WERI-Rb-1 (cell line): ENCODE measurements around the gene PPP6R1.

Source experiments
- DNase-seq: peaks from one replicate; pipeline ENCODE4 v3.0.0-alpha.2; 2020
- H3K27ac ChIP-seq: fragments of 250-450 bp; sonication (Bioruptor Pico); 2 replicates; pipeline ENCODE4 v1.5.1; 2020; ENCODE audit warnings: mild to moderate bottlenecking, moderate library complexity
- H3K27me3 ChIP-seq: fragments of 250-450 bp; sonication (Bioruptor Pico); 2 replicates; pipeline ENCODE4 v1.5.1; 2021; ENCODE audit warnings: mild to moderate bottlenecking, low read depth, moderate library complexity; ENCODE audit not compliant: insufficient read depth, severe bottlenecking
- H3K36me3 ChIP-seq: fragments of 250-450 bp; sonication (Bioruptor Pico); 2 replicates; pipeline ENCODE4 v1.5.1; 2020; ENCODE audit warnings: mild to moderate bottlenecking, moderate library complexity
- H3K4me3 ChIP-seq: 2 replicates; pipeline ENCODE4 v1.5.1; 2011; ENCODE audit warnings: low read depth, mild to moderate bottlenecking, control low read depth, low read length
- H3K9me3 ChIP-seq: fragments of 250-450 bp; sonication (Bioruptor Pico); 2 replicates; pipeline ENCODE4 v1.5.1; 2021; ENCODE audit warnings: mild to moderate bottlenecking, moderate library complexity; ENCODE audit not compliant: severe bottlenecking
- TF ChIP-seq, protein P1 (sequence below): IDR thresholded peaks from 2 replicates; pipeline ENCODE4 v1.5.1; 2011; ENCODE audit warnings: low read depth, mild to moderate bottlenecking, control low read depth, inconsistent platforms, low read length

Gene PPP6R1

DNA sequence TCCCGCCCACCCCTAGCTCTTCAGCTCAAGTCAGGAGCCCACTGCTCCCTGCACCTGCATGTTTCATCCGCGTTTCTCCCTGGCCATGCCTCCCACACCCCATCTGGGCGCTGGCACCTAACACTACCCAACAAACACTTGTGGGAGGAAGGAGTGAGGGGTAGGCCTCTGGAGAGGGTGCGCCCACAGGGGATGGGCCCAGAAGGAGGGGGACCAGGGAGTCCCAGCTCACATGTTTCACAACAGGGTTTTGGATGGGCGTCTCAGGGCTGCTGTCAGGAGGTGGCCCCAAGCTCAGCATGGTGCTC lies 18.1 kb downstream of the PPP6R1 start:
- Histone ChIP-seq H3K9me3 (no peaks in the 10 kb centered on the region), H3K4me3 (no peak overlapping the region), H3K27me3 (no peaks in the 10 kb centered on the region), H3K27ac (no peak overlapping the region), H3K36me3 (peaks cover 85% of the 10 kb centered on the region)
- TF ChIP-seq, protein P1, sequence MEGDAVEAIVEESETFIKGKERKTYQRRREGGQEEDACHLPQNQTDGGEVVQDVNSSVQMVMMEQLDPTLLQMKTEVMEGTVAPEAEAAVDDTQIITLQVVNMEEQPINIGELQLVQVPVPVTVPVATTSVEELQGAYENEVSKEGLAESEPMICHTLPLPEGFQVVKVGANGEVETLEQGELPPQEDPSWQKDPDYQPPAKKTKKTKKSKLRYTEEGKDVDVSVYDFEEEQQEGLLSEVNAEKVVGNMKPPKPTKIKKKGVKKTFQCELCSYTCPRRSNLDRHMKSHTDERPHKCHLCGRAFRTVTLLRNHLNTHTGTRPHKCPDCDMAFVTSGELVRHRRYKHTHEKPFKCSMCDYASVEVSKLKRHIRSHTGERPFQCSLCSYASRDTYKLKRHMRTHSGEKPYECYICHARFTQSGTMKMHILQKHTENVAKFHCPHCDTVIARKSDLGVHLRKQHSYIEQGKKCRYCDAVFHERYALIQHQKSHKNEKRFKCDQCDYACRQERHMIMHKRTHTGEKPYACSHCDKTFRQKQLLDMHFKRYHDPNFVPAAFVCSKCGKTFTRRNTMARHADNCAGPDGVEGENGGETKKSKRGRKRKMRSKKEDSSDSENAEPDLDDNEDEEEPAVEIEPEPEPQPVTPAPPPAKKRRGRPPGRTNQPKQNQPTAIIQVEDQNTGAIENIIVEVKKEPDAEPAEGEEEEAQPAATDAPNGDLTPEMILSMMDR: no peak
- DNase-seq: no peak

- no peaks in the 10 kb centered on the region for H3K9me3 ChIP-seq
- TF ChIP-seq, protein P1: no peak
- H3K27me3 ChIP-seq: no peaks in the 10 kb centered on the region
- no peak overlapping the region for H3K27ac ChIP-seq
- no peak overlapping the region for H3K4me3 ChIP-seq
- peaks cover 79% of the 10 kb centered on the region for H3K36me3 ChIP-seq
- DNase-seq: no peak
These were observed 19.8 kb downstream of the PPP6R1 start for GRCh38 chr19:55239004-55239403.

DNA sequence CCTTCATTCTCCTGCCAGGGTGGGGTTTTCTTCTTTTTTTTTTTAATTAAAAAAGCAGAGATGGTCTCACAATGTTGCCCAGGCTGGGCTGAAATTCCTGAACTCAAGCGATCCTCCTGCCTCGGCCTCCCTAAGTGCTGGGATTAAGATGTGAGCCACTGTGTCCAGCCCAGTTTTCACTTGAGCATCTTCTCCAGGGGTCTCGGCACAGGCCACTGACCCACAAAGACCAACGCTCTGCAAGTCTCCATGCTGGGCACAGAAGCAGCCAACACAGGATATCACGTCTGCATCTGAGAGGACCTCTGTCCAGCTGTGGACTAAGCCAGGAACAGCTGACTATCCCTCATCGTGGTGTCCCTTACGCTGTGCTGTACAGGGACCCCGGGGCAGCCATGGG lies 20.8 kb downstream of the PPP6R1 start:
- no peaks in the 10 kb centered on the region for H3K9me3 ChIP-seq
- DNase-seq: no peak
- H3K27me3 ChIP-seq: no peaks in the 10 kb centered on the region
- TF ChIP-seq, protein P1: no peak
- H3K36me3 ChIP-seq: peaks cover 79% of the 10 kb centered on the region
- no peak overlapping the region for H3K4me3 ChIP-seq
- H3K27ac ChIP-seq: no peak overlapping the region

DNA sequence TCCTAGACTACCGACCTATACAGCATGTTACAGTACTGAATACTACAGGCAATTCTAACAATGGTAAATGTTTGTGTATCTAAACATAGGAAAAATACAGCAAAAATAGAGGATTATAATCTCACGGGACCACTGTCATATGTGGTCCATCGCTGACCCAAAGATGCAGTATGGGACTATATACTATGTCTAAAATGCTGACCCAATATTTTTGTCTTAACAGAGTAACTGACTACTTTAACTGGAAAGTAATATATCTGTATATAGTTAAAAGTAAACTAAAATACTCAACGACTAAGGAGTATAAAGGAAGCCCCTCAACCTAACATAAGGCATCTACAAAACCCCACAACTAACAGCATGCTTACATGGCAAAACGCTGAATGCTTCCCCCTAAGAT lies 25.8 kb downstream of the PPP6R1 start:
- Histone ChIP-seq H3K4me3 (no peak overlapping the region), H3K9me3 (no peaks in the 10 kb centered on the region), H3K27me3 (no peaks in the 10 kb centered on the region), H3K36me3 (peaks cover 65% of the 10 kb centered on the region), H3K27ac (no peak overlapping the region)
- TF ChIP-seq, protein P1: no peak
- DNase-seq: no peak

DNA sequence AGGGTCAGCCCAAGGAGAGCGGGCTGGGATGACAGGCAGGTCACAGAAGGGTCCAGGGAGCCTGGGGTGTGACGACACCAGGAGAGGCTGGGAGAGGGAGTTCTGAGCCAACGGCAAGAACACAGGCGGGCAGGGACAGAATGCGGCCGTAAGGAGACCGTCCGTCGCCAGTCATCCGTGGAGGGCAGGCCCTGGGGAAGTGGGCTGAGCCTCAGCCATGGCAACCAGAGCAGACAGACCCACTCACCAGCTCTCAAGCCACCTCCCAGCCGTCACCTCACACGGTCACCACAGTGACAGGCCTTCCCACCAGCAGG lies 26.6 kb downstream of the PPP6R1 start:
- H3K36me3 ChIP-seq: peaks cover 60% of the 10 kb centered on the region
- H3K27ac ChIP-seq: no peak overlapping the region
- no peak for DNase-seq
- no peaks in the 10 kb centered on the region for H3K27me3 ChIP-seq
- H3K9me3 ChIP-seq: no peaks in the 10 kb centered on the region
- no peak overlapping the region for H3K4me3 ChIP-seq
- TF ChIP-seq, protein P1: no peak

- no peak for DNase-seq
- Histone ChIP-seq H3K4me3 (no peak overlapping the region), H3K36me3 (peaks cover 60% of the 10 kb centered on the region), H3K9me3 (no peaks in the 10 kb centered on the region), H3K27ac (no peak overlapping the region), H3K27me3 (no peaks in the 10 kb centered on the region)
- TF ChIP-seq, protein P1: no peak
These were observed 27.2 kb downstream of the PPP6R1 start for GRCh38 chr19:55231391-55232285.
